Measurements from ENCODE around the gene SYT6. TPM values are rescaled to one million over a fixed set of nuclear protein-coding genes. Genes with fewer than 3 reads are reported as not detected.

The SYT6 gene
- total RNA-seq, 1 experiment from 2014 or later, result not detected

- Histone ChIP-seq H4K20me1 (ENCODE audit: insufficient read depth) (no peaks in the 10 kb centered on the region), H3K4me1 (ENCODE audit: control insufficient read depth in 1 of 2, insufficient read depth in 2 of 2, low read length in 2 of 2) (no peaks in the 10 kb centered on the region), H3K9ac (ENCODE audit: low read length) (no peak overlapping the region), H3K79me2 (ENCODE audit: insufficient read depth, low read length) (no peaks in the 10 kb centered on the region), H2AFZ (ENCODE audit: low read depth, low read length, poor library complexity, severe bottlenecking) (no peak overlapping the region), H3K9me3 (ENCODE audit: control insufficient read depth in 1 of 2, insufficient read depth in 1 of 2, low read depth in 1 of 2, low read length in 2 of 2) (no peaks in the 10 kb centered on the region), H3K4me2 (ENCODE audit: low read length) (no peak overlapping the region), H3K27ac (ENCODE audit: low read depth, low read length) (no peak overlapping the region), H3K9me2 (ENCODE audit: insufficient read depth) (no peaks in the 10 kb centered on the region), H3K27me3 (ENCODE audit: insufficient read depth, low read length) (peaks cover 97% of the 10 kb centered on the region), H3K4me3 (replicated peaks in 1 of 2; ENCODE audit: low read depth in 1 of 2, low read length in 2 of 2) (no peak overlapping the region), H3K36me3 (ENCODE audit: control insufficient read depth in 1 of 2, insufficient read depth in 2 of 2, low read length in 2 of 2) (no peaks in the 10 kb centered on the region)
- DNase-seq (ENCODE audit: low read depth, low spot score) (no peak), ATAC-seq (no peak)
- TF ChIP-seq ATF3 (IDR thresholded peaks at IDR 0.05) (no peak), TCF7L2 (IDR thresholded peaks at IDR 0.05; ENCODE audit: borderline replicate concordance, extremely low read depth, insufficient read depth, insufficient read length) (no peak), EZH2 (IDR thresholded peaks at IDR 0.05) (no peak), RAD21 (IDR thresholded peaks at IDR 0.05; ENCODE audit: low read depth) (no peak), SIN3A (IDR thresholded peaks at IDR 0.05; ENCODE audit: low read depth) (no peak), JUND (IDR thresholded peaks at IDR 0.05) (no peak), EZH2phosphoT487 (IDR thresholded peaks at IDR 0.05; ENCODE audit: borderline replicate concordance) (no peak), ZBTB33 (IDR thresholded peaks at IDR 0.05; ENCODE audit: extremely low read depth, insufficient replicate concordance, low read length) (no peak), ZFX (IDR thresholded peaks at IDR 0.05) (no peak), ELF1 (IDR thresholded peaks at IDR 0.05; ENCODE audit: borderline replicate concordance, low read depth) (no peak), EGR1 (IDR thresholded peaks at IDR 0.05; ENCODE audit: low read depth) (no peak), SP1 (IDR thresholded peaks at IDR 0.05; ENCODE audit: low read depth) (no peak), CTCF (IDR thresholded peaks at IDR 0.05 in 2 of 3, conservative IDR thresholded peaks at IDR 0.05 in 1 of 3; ENCODE audit: borderline replicate concordance in 1 of 3, insufficient read depth in 1 of 3, low read depth in 2 of 3, low read length in 2 of 3) (no peak), ZNF274 (IDR thresholded peaks at IDR 0.05; ENCODE audit: low read depth, low read length) (no peak), YY1 (IDR thresholded peaks at IDR 0.05; ENCODE audit: extremely low read depth, insufficient replicate concordance, low read depth, low read length) (no peak), CBX3 (IDR thresholded peaks at IDR 0.05; ENCODE audit: low read depth) (no peak), POLR2A (IDR thresholded peaks at IDR 0.05; ENCODE audit: borderline replicate concordance, extremely low read depth, insufficient read depth, insufficient read length) (no peak), SRF (IDR thresholded peaks at IDR 0.05; ENCODE audit: low read depth) (no peak), MAX (IDR thresholded peaks at IDR 0.05) (no peak)
- intact Hi-C loops (cut with micrococcal nuclease), result no loop called here
- POLR2A ChIA-PET, result no interaction called here
- CTCF ChIA-PET, result interaction anchor here (0.8 kb wide), 1 partner anchor 218 kb away, joined by 3 read pairs; the partner anchor contains the start of gene OLFML3
- RAD21 ChIA-PET (ENCODE audit: low non-redundant PET in 1 of 2, low total read pairs in 2 of 2, uncharacterized antibody in 2 of 2, unreplicated experiment in 2 of 2), result no interaction called here
- no TSS peak for BruUV-seq (replicated peaks)
Observed at GRCh38 chr1:114196992-114197907, 43.6 kb upstream of the SYT6 start.
